ENCODE results near the gene ZNF354B.
"Not testable (repeated sequence)": the region's sequence is repeated elsewhere in the genome, so short reads cannot be mapped to it uniquely, and the experiment has no call there.

Gene ZNF354B

GRCh38 chr5:178859625-178860521, at the start of gene ZNF354B:
TSS of gene ZNF354B (plus strand) at chr5:178859953. CDS start at chr5:178861048, 1,095 bp downstream.
- DNase-seq (ENCODE audit: low read depth): peak; percentile 75

GRCh38 chr5:178817506-178817905, 42.2 kb upstream of the ZNF354B start:
- no peak for DNase-seq (ENCODE audit: low read depth)

- no peak for DNase-seq (ENCODE audit: low read depth)
These were observed 41.7 kb upstream of the ZNF354B start for GRCh38 chr5:178818094-178818493.

GRCh38 chr5:178820001-178820400, 39.8 kb upstream of the ZNF354B start:
- no peak for DNase-seq (ENCODE audit: low read depth)

GRCh38 chr5:178825444-178825843, 34.3 kb upstream of the ZNF354B start:
- no peak for DNase-seq (ENCODE audit: low read depth)

GRCh38 chr5:178826216-178826615, 33.5 kb upstream of the ZNF354B start:
- no peak for DNase-seq (ENCODE audit: low read depth)

GRCh38 chr5:178827636-178828035, 32.1 kb upstream of the ZNF354B start:
- no peak for DNase-seq (ENCODE audit: low read depth)

- DNase-seq (ENCODE audit: low read depth): no peak
These were observed 28.7 kb upstream of the ZNF354B start for GRCh38 chr5:178831049-178831448.

GRCh38 chr5:178832618-178833201, 27.0 kb upstream of the ZNF354B start:
- no peak for DNase-seq (ENCODE audit: low read depth)

GRCh38 chr5:178836628-178837027, 23.1 kb upstream of the ZNF354B start:
- DNase-seq (ENCODE audit: low read depth): no peak

GRCh38 chr5:178838695-178839318, 20.9 kb upstream of the ZNF354B start:
- DNase-seq (ENCODE audit: low read depth): not testable (repeated sequence)

- DNase-seq (ENCODE audit: low read depth): no peak
These were observed 20.4 kb upstream of the ZNF354B start for GRCh38 chr5:178839319-178839704.

GRCh38 chr5:178840399-178840798, 19.4 kb upstream of the ZNF354B start:
- DNase-seq (ENCODE audit: low read depth): not testable (repeated sequence)

- no peak for DNase-seq (ENCODE audit: low read depth)
These were observed 10.4 kb upstream of the ZNF354B start for GRCh38 chr5:178849316-178849715.

GRCh38 chr5:178851951-178852350, 7.8 kb upstream of the ZNF354B start:
- no peak for DNase-seq (ENCODE audit: low read depth)

GRCh38 chr5:178854284-178854683, 5.5 kb upstream of the ZNF354B start:
- DNase-seq (ENCODE audit: low read depth): no peak

- not testable (repeated sequence) for DNase-seq (ENCODE audit: low read depth)
These were observed 862 bp downstream of the ZNF354B start for GRCh38 chr5:178860615-178861014.

GRCh38 chr5:178861627-178862026, 1.9 kb downstream of the ZNF354B start:
- DNase-seq (ENCODE audit: low read depth): no peak

- no peak for DNase-seq (ENCODE audit: low read depth)
These were observed 7.2 kb downstream of the ZNF354B start for GRCh38 chr5:178866946-178867345.

GRCh38 chr5:178869577-178869976, 9.8 kb downstream of the ZNF354B start:
- DNase-seq (ENCODE audit: low read depth): no peak

- no peak for DNase-seq (ENCODE audit: low read depth)
These were observed 10.7 kb downstream of the ZNF354B start for GRCh38 chr5:178870411-178870810.

GRCh38 chr5:178872302-178872701, 12.5 kb downstream of the ZNF354B start:
- no peak for DNase-seq (ENCODE audit: low read depth)

GRCh38 chr5:178883115-178883694, 23.5 kb downstream of the ZNF354B start:
- not testable (repeated sequence) for DNase-seq (ENCODE audit: low read depth)
